HG03469 (cell line): Measurements from ENCODE around the gene KPNA6.
"Not testable (repeated sequence)": the region's sequence is repeated elsewhere in the genome, so short reads cannot be mapped to it uniquely, and the experiment has no call there.

ENCODE experiments used
- ATAC-seq: cut with Tn5 transposase; IDR thresholded peaks from one replicate; pipeline ENCODE4 v1.9.1; 2021; ENCODE audit warnings: mild to moderate bottlenecking, moderate library complexity, moderate number of reproducible peaks; ENCODE audit not compliant: unreplicated experiment

The KPNA6 gene

DNA sequence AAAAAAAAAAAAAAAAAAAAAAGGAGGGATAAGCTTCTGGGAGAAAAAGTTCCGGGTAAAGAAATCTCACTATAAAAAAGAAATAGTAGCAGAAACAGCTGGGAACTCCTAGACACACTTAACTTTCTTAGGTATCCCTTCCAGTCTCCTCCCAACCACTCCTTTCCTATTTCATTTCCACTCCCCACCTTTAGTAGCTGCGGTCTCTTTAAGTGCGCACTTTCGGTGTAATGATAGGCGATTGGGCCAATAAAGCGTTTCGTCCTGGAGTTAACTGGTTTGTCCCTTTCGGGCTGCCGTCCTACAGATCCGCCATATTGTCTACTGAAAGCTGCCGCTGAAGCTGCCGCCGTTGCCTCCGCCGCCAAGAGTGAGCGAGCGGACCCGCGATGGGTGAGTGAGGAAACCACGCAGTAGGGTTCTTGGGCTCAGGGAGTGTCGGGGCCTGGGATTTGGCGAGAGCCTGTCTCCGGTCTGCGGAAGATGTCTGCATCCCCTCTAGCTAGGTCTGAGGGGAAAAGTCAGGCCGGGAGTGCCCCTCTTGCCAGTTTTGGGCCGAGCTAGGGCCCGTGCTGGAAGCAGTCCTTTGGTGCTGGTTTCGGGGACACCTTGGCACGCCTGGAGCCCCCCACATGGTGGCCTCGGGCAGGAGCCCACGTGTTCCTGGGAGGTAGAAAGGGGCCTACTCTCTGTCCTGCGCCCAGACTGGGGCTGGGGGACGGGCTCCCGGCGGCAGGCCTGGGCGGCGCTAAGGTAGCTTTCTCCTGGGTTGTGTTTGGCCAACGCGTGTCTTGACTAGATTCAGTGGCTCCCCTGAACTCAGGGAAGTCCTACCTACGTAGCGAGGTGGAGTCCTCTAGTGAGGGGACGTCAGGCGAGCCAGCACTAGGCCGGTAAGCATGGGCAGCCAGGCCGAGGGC, at the start of gene KPNA6:
KPNA6 (plus strand) TSS at position 315 of the 920 bp plus-strand sequence; CDS start at position 390, 75 bp downstream.
- peak; percentile 45 for ATAC-seq

- no peak for ATAC-seq
Measured at GRCh38 chr1:32060914-32061313, 46.9 kb upstream of the KPNA6 start.

- no peak for ATAC-seq
Measured at GRCh38 chr1:32062867-32063230, 45.0 kb upstream of the KPNA6 start.

DNA sequence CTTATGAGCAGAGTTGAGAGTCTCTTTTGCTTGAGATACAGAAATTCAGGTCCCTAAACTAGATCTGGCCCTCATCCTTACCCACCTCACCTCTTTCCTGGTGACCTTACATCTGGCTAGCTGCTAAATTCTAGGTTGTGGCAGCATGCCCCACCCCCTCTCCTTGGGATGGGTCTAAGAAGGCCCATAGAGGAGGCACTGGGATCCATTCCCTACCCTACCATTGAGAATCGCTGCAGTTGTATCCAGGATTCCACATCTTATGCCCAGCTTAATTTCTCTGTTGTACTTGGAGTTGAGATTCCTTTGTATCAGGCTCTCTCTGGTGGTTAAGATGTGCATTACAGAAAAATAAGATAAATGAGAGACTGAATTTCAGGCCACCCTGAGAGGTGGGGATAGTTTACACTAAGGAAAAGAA, 44.6 kb upstream of the KPNA6 start:
- ATAC-seq: no peak

GRCh38 chr1:32065613-32066488, 42.0 kb upstream of the KPNA6 start:
- ATAC-seq: not testable (repeated sequence)

DNA sequence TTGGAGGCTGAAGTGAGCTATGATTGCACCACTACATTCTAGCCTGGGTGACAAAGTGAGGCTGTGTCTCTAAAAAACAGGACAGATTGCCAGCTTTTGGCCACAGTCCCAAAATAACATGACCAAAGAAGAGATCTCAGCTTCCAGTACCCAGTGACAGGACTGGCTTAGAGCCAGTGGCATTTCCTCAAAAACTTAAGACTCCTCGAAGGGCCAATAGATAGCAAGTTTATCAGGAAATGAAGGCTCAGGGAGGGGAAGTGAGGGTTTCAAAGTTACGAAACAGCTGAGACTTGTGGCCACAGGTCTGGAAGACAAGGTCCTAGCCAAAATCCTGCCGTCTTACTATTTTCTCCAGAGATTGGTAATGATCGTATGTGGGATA, 41.4 kb upstream of the KPNA6 start:
- no peak for ATAC-seq

- ATAC-seq: no peak
Measured at GRCh38 chr1:32068957-32069588, 38.8 kb upstream of the KPNA6 start.

DNA sequence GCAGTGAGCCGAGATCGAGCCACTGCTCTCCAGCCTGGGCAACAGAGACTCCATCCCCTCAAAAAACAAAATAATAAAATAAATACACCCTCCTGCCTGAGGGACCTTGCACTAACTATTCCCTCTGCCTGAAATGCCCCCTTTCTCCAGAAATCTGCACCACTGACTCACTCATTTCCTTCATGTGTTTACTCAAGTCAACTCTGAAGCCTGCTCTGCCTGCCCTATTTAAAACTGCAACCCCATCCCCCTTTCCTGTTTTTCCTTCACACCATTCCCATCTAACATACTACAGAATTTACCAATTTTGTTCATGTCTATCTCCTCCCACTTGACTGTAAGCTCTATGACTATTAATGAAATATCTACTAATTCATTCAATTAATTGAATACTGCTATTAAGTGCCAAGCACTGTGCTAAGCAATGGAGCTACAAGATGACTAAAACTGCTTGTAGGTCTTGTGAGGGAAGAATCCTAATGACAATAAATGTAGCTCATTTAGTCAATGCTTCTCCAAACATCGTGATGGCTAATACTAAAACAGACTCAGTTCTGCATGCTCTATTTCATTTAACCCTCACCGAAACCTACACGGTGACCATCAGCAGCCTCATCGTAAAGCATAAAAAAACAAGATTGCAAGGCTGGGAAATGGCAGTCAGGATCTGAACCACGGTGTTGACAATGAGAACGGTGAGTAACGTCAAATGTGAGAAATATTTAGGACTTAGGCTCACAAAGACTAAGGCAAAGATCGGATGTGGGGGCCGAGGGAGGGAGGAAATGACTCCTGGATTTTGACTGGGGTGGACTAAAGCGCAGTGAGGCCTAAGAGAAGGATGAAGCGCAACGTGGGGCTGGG, 35.9 kb upstream of the KPNA6 start:
- no peak for ATAC-seq

- peak; percentile 63 for ATAC-seq
Measured at GRCh38 chr1:32072622-32073298, 35.1 kb upstream of the KPNA6 start, which contains the start of gene TMEM39B. Gene TMEM39B (plus strand): TSS chr1:32072939. CDS start chr1:32073048, 109 bp downstream.

DNA sequence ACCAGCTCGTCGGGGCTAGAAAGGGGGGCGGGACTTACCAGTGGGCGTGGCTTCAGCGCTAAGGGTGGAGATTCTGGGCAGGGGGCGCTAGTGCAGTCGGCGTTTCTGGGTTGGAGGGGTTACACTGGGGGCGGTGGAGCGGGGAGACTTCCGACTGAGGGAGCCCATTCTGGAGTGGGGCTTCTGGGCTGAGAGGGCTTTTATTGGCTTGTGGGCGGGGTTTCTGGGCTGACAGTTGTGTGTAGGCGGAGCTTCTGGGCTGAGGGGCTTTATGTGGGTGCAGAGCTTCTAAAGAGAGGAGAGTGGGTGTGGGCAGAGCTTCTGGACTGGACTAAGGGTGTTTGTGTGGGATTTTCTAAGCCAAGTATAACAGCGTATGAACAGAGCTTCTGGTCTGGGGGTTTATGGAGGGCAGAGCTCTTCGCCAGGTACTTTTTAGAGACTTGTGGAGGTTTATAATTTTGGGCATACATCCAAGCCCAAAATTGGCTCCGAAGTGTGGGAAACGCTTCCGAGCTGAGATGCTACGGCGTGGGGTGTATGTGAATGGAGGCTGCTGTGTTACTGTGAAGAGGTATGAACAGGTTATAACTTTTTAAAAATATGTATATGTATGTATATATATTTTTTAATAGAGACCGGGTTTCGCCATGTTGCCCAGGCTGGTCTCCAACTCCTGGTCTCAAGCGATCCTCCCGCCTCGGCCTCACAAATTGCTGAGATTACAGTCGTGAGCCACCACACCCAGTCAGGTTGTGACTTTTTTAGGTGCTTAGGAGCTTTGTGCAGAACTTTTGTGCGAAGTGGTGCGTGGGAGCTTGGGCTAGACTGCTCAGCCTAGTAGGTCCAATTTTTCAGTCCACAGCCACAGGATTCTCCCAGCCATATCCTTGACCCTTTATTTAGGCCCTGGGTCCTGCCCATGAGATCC, 34.3 kb upstream of the KPNA6 start:
- peak; percentile 11 for ATAC-seq

DNA sequence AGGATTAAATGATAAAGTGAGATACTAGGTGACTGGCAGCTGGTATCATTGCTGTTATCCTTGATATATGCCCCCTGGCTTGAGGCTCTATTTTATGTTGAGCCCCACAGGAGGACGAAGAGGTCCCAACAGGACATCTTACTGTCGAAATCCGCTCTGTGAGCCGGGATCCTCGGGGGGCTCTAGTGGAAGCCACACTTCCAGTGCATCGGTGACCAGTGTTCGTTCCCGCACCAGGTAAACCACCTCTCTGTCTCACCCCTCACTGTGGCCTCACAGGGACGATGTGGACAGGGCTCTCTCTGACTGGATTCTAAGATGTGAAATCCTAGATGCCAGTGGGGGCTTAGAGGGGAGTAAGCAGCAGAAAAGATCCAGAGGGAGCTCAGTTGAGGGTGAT, 33.0 kb upstream of the KPNA6 start:
- no peak for ATAC-seq

DNA sequence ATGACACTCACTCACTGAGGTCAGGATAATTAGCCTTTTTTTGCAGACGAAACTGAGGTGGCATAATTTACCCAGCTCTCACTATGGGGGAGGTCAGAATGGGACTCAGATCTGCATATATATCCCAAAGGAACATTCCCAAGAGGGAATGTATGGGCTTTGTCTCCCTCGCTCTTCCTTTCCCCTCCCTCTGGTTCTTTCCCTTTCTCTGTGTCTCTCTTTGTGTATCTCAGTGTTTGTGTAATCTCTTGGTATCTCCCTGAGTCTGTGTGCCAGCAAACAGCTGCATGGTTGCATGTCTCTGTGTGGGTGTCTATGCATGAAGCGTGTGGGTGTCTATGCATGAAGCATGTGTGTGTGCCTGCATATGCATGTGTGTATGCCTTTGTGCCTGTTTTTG, 30.4 kb upstream of the KPNA6 start:
- ATAC-seq: no peak

DNA sequence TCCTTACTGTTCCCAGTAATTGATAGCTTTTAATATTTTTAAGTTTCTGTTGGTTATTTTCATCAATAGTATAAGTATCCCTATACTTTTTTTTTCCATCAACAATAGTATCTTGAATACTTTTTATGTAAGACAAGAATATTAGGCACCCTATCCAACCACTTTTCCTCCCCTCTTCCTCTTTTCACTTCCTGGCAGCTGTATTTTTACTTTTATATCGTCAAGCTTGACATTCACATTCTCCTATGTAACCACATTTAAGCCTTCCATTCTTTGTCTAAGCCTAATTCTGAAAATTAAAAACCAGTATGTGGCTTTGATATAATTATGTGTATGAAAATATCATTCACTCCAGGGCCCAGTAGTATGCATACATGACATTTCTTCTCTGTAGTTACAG, 25.8 kb upstream of the KPNA6 start:
- no peak for ATAC-seq

DNA sequence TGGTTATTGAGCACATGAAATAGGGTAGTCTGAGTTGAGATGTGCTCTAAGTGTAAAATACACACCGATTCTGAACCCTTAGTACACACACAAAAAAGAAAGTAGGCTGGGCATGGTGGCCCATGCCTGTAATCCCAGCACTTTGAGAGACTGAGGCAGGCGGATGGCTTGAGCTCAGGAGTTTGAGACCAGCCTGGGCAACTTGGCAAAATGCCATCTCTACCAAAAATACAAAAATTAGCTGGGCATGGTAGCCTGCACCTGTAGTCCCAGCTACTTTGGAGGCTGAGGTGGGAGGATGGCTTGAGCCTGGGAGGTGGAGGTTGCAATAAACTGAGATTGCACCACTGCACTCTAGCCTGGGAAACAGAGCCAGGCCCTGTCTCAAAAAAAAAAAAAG, 21.5 kb upstream of the KPNA6 start:
- ATAC-seq: not testable (repeated sequence)

DNA sequence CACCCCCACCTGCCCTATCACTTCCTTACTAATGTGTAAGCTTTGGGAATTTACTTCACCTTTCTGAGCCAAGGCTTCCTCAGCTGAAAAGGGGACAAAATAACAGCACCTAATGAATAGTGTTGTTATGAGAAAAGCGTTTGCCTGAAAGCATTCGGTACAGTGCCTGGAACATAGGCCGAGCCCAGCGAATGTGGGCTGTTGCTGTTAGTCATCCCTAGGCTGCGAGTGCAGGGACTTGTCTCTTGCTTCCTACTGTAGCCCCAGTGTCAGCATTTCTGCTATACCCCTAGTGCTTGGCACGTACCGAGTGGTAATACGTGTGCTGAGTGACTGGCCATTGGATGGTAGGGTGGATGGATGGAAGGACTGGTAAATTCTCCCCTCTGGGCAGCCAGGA, 16.7 kb upstream of the KPNA6 start:
- no peak for ATAC-seq

- ATAC-seq: no peak
Measured at GRCh38 chr1:32091591-32091990, 16.3 kb upstream of the KPNA6 start.

- ATAC-seq: no peak
Measured at GRCh38 chr1:32094746-32095521, 12.9 kb upstream of the KPNA6 start.

- no peak for ATAC-seq
Measured at GRCh38 chr1:32099426-32099825, 8.4 kb upstream of the KPNA6 start.
